ENCODE results near the gene RPL10A. TPM values are rescaled to one million over a fixed set of nuclear protein-coding genes. Genes with fewer than 3 reads are reported as not detected.

The RPL10A gene
- total and polyA plus RNA-seq, 4 donors, result 809 to 1,774 (median 855) TPM

DNA sequence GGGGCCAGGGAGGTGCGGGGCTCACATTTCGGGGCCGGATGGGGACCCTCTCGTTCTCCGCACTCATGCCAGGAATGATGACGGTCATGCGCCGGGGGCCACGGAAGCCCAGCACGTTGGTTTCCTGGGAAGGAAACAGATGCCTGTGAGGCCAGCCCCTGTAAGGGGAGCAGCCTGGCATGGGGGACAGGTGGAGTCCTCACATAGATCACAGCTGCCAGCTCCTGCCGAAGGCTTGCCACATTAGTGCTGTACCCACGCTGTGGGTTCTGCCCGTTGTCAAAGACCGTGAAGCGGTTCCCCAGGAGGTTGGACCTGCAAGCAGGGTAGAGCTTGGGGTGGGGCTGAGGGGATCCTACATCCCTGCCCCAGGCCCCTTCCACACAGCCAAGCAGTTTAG, 35.3 kb downstream of the RPL10A start:
- Histone ChIP-seq H3K27me3 (ENCODE audit: control insufficient read depth, insufficient read depth, low read length) (peaks cover 22% of the 10 kb centered on the region), H3K4me3 (ENCODE audit: low read depth, low read length) (no peak overlapping the region), H3K27ac (ENCODE audit: low read depth, low read length) (no peak overlapping the region), H3K36me3 (ENCODE audit: control insufficient read depth, insufficient read depth, low read length) (no peaks in the 10 kb centered on the region), H3K4me1 (ENCODE audit: control insufficient read depth, insufficient read depth, low read length) (no peaks in the 10 kb centered on the region), H3K9me3 (ENCODE audit: control insufficient read depth, insufficient read depth, low read length) (no peaks in the 10 kb centered on the region)
- WGBS (ENCODE audit: insufficient coverage), result 74% methylated on average over 13 of the region's 15 CpGs
- DNase-seq (ENCODE audit: low read depth in 4 of 6, low spot score in 6 of 6), result no peak

GRCh38 chr6:35505999-35506412, 37.8 kb downstream of the RPL10A start:
- DNase-seq (ENCODE audit: low read depth in 4 of 6, low spot score in 6 of 6), result no peak
- H3K27ac ChIP-seq (ENCODE audit: low read depth, low read length), result no peak overlapping the region
- H3K36me3 ChIP-seq (ENCODE audit: control insufficient read depth, insufficient read depth, low read length), result no peaks in the 10 kb centered on the region
- H3K27me3 ChIP-seq (ENCODE audit: control insufficient read depth, insufficient read depth, low read length), result peaks cover 18% of the 10 kb centered on the region
- 43% methylated on average over 15 of the region's 21 CpGs for WGBS (ENCODE audit: insufficient coverage)
- no peaks in the 10 kb centered on the region for H3K9me3 ChIP-seq (ENCODE audit: control insufficient read depth, insufficient read depth, low read length)
- no peaks in the 10 kb centered on the region for H3K4me1 ChIP-seq (ENCODE audit: control insufficient read depth, insufficient read depth, low read length)
- no peak overlapping the region for H3K4me3 ChIP-seq (ENCODE audit: low read depth, low read length)

DNA sequence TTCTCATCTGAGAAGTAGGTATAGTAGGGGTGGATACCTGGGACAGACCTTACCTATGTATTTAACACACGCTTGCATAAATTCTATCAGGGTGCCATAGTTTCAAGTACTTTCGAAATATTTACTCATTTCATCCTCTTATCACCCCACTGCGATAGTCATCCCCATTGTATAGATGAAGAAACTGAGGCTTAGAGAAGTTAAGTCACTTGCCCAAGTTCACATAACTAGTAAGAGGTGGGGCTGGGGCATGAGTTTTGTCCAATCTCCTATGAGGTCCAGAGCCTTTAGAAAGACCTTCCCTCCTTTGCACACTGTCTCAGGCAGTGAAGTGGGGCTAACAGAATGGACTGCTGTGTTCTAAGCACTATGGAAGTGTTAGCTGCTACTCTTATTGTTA, 38.3 kb downstream of the RPL10A start:
- no peaks in the 10 kb centered on the region for H3K36me3 ChIP-seq (ENCODE audit: control insufficient read depth, insufficient read depth, low read length)
- DNase-seq (ENCODE audit: low read depth in 4 of 6, low spot score in 6 of 6), result no peak
- no CpG with 5 or more reads among the region's 3 CpGs for WGBS (ENCODE audit: insufficient coverage)
- H3K4me1 ChIP-seq (ENCODE audit: control insufficient read depth, insufficient read depth, low read length), result peaks cover 2% of the 10 kb centered on the region
- H3K9me3 ChIP-seq (ENCODE audit: control insufficient read depth, insufficient read depth, low read length), result no peaks in the 10 kb centered on the region
- no peak overlapping the region for H3K4me3 ChIP-seq (ENCODE audit: low read depth, low read length)
- H3K27ac ChIP-seq (ENCODE audit: low read depth, low read length), result no peak overlapping the region
- peaks cover 23% of the 10 kb centered on the region for H3K27me3 ChIP-seq (ENCODE audit: control insufficient read depth, insufficient read depth, low read length)

GRCh38 chr6:35507221-35507620, 39.0 kb downstream of the RPL10A start:
- Histone ChIP-seq H3K9me3 (ENCODE audit: control insufficient read depth, insufficient read depth, low read length) (no peaks in the 10 kb centered on the region), H3K4me3 (ENCODE audit: low read depth, low read length) (no peak overlapping the region), H3K27me3 (ENCODE audit: control insufficient read depth, insufficient read depth, low read length) (peaks cover 29% of the 10 kb centered on the region), H3K27ac (ENCODE audit: low read depth, low read length) (no peak overlapping the region), H3K36me3 (ENCODE audit: control insufficient read depth, insufficient read depth, low read length) (no peaks in the 10 kb centered on the region), H3K4me1 (ENCODE audit: control insufficient read depth, insufficient read depth, low read length) (peaks cover 9% of the 10 kb centered on the region)
- no CpG with 5 or more reads among the region's 2 CpGs for WGBS (ENCODE audit: insufficient coverage)
- DNase-seq (ENCODE audit: low read depth in 4 of 6, low spot score in 6 of 6), result no peak

GRCh38 chr6:35508027-35508426, 39.8 kb downstream of the RPL10A start:
- Histone ChIP-seq H3K4me3 (ENCODE audit: low read depth, low read length) (no peak overlapping the region), H3K27me3 (ENCODE audit: control insufficient read depth, insufficient read depth, low read length) (peaks cover 31% of the 10 kb centered on the region), H3K4me1 (ENCODE audit: control insufficient read depth, insufficient read depth, low read length) (peaks cover 9% of the 10 kb centered on the region), H3K36me3 (ENCODE audit: control insufficient read depth, insufficient read depth, low read length) (no peaks in the 10 kb centered on the region), H3K9me3 (ENCODE audit: control insufficient read depth, insufficient read depth, low read length) (no peaks in the 10 kb centered on the region), H3K27ac (ENCODE audit: low read depth, low read length) (no peak overlapping the region)
- no CpG with 5 or more reads among the region's 2 CpGs for whole genome bisulfite sequencing (ENCODE audit: insufficient coverage)
- DNase-seq (ENCODE audit: low read depth in 4 of 6, low spot score in 6 of 6), result no peak

DNA sequence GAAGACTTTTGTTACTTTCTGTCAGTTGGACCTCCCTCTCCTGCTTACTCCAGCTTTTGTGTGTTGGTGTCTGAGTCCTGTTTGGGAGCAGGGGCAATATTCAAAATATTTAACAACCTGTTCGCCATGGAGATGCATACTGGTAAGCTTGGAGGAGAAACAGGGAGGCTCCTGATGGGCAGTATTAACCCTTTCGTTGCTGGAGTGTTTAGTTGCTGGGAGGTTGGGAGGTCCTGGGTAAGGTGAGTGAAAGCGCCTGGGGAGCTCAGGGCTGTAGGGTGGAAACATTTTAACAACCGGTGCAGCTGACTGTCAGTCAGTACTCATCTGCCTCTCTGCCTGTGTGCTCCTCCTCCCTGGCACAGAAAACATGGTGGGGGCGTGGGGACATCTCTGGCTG, 40.3 kb downstream of the RPL10A start:
- Histone ChIP-seq H3K4me3 (ENCODE audit: low read depth, low read length) (no peak overlapping the region), H3K36me3 (ENCODE audit: control insufficient read depth, insufficient read depth, low read length) (no peaks in the 10 kb centered on the region), H3K27me3 (ENCODE audit: control insufficient read depth, insufficient read depth, low read length) (peaks cover 31% of the 10 kb centered on the region), H3K9me3 (ENCODE audit: control insufficient read depth, insufficient read depth, low read length) (no peaks in the 10 kb centered on the region), H3K4me1 (ENCODE audit: control insufficient read depth, insufficient read depth, low read length) (peaks cover 9% of the 10 kb centered on the region), H3K27ac (ENCODE audit: low read depth, low read length) (no peak overlapping the region)
- no peak for DNase-seq (ENCODE audit: low read depth in 4 of 6, low spot score in 6 of 6)
- WGBS (ENCODE audit: insufficient coverage), result 59% methylated on average over 4 of the region's 5 CpGs

GRCh38 chr6:35510916-35511561, 42.8 kb downstream of the RPL10A start:
- no peak overlapping the region for H3K27ac ChIP-seq (ENCODE audit: low read depth, low read length)
- no peak for DNase-seq (ENCODE audit: low read depth in 4 of 6, low spot score in 6 of 6)
- H3K9me3 ChIP-seq (ENCODE audit: control insufficient read depth, insufficient read depth, low read length), result no peaks in the 10 kb centered on the region
- no peaks in the 10 kb centered on the region for H3K36me3 ChIP-seq (ENCODE audit: control insufficient read depth, insufficient read depth, low read length)
- WGBS (ENCODE audit: insufficient coverage), result 69% methylated on average over 4 of the region's 7 CpGs
- peaks cover 9% of the 10 kb centered on the region for H3K4me1 ChIP-seq (ENCODE audit: control insufficient read depth, insufficient read depth, low read length)
- peaks cover 26% of the 10 kb centered on the region for H3K27me3 ChIP-seq (ENCODE audit: control insufficient read depth, insufficient read depth, low read length)
- peak overlapping the region; percentile 19 for H3K4me3 ChIP-seq (ENCODE audit: low read depth, low read length)

GRCh38 chr6:35511562-35511941, 43.4 kb downstream of the RPL10A start:
- H3K9me3 ChIP-seq (ENCODE audit: control insufficient read depth, insufficient read depth, low read length), result no peaks in the 10 kb centered on the region
- DNase-seq (ENCODE audit: low read depth in 4 of 6, low spot score in 6 of 6), result no peak
- H3K27me3 ChIP-seq (ENCODE audit: control insufficient read depth, insufficient read depth, low read length), result peaks cover 23% of the 10 kb centered on the region
- peak overlapping the region; percentile 19 for H3K4me3 ChIP-seq (ENCODE audit: low read depth, low read length)
- H3K36me3 ChIP-seq (ENCODE audit: control insufficient read depth, insufficient read depth, low read length), result no peaks in the 10 kb centered on the region
- WGBS (ENCODE audit: insufficient coverage), result 12% methylated on average over 32 of the region's 32 CpGs
- H3K27ac ChIP-seq (ENCODE audit: low read depth, low read length), result no peak overlapping the region
- peaks cover 9% of the 10 kb centered on the region for H3K4me1 ChIP-seq (ENCODE audit: control insufficient read depth, insufficient read depth, low read length)

GRCh38 chr6:35512006-35512405, 43.8 kb downstream of the RPL10A start:
- H3K4me3 ChIP-seq (ENCODE audit: low read depth, low read length), result peak overlapping the region; percentile 38
- WGBS (ENCODE audit: insufficient coverage), result 2% methylated on average over 17 of the region's 26 CpGs
- no peaks in the 10 kb centered on the region for H3K36me3 ChIP-seq (ENCODE audit: control insufficient read depth, insufficient read depth, low read length)
- H3K9me3 ChIP-seq (ENCODE audit: control insufficient read depth, insufficient read depth, low read length), result no peaks in the 10 kb centered on the region
- H3K4me1 ChIP-seq (ENCODE audit: control insufficient read depth, insufficient read depth, low read length), result peaks cover 9% of the 10 kb centered on the region
- H3K27ac ChIP-seq (ENCODE audit: low read depth, low read length), result no peak overlapping the region
- H3K27me3 ChIP-seq (ENCODE audit: control insufficient read depth, insufficient read depth, low read length), result peaks cover 20% of the 10 kb centered on the region
- DNase-seq (ENCODE audit: low read depth in 4 of 6, low spot score in 6 of 6), result no peak

- no peak for DNase-seq (ENCODE audit: low read depth in 4 of 6, low spot score in 6 of 6)
- H3K27me3 ChIP-seq (ENCODE audit: control insufficient read depth, insufficient read depth, low read length), result peaks cover 20% of the 10 kb centered on the region
- H3K9me3 ChIP-seq (ENCODE audit: control insufficient read depth, insufficient read depth, low read length), result no peaks in the 10 kb centered on the region
- no peak within 1 kb of the TSS for H3K27ac ChIP-seq (ENCODE audit: low read depth, low read length)
- WGBS (ENCODE audit: insufficient coverage), result 60% methylated on average over 9 of the region's 10 CpGs
- H3K4me3 ChIP-seq (ENCODE audit: low read depth, low read length), result peak within 1 kb of the TSS; percentile 38
- H3K36me3 ChIP-seq (ENCODE audit: control insufficient read depth, insufficient read depth, low read length), result no peaks in the 10 kb centered on the region
- H3K4me1 ChIP-seq (ENCODE audit: control insufficient read depth, insufficient read depth, low read length), result peaks cover 9% of the 10 kb centered on the region
These were observed 44.5 kb downstream of the RPL10A start, which contains the start of gene TULP1 for GRCh38 chr6:35512740-35513139. Gene TULP1 (minus strand): TSS chr6:35512896. CDS start chr6:35512858, 38 bp downstream.

Measured in spinal cord (tissue), 10 donors.